Measurements from ENCODE around the gene TMEM232.

GRCh38 chr5:110507972-110508371 is 218.5 kb downstream of the TMEM232 start:
- TF ChIP-seq CTCF (IDR thresholded peaks at IDR 0.05; ENCODE audit: low read length), result no peak
- TF ChIP-seq EZH2 (IDR thresholded peaks at IDR 0.05; ENCODE audit: borderline replicate concordance, low read length), result no peak

All from OCI-LY1 (cell line).